ENCODE data around the gene USP14.

GRCh38 chr18:211582-211981, 53.2 kb downstream of the USP14 start:
- TF ChIP-seq CTCF (conservative IDR thresholded peaks at IDR 0.05; ENCODE audit: low read length) = no peak
- no peak for TF ChIP-seq EZH2phosphoT487 (IDR thresholded peaks at IDR 0.05; ENCODE audit: borderline replicate concordance)
